ENCODE measurements around the gene KCNMB2. TPM values are rescaled to one million over a fixed set of nuclear protein-coding genes. Genes with fewer than 3 reads are reported as not detected.

Gene KCNMB2
- total RNA-seq, 1 donor from 2014 or later, result 0.27 TPM

DNA sequence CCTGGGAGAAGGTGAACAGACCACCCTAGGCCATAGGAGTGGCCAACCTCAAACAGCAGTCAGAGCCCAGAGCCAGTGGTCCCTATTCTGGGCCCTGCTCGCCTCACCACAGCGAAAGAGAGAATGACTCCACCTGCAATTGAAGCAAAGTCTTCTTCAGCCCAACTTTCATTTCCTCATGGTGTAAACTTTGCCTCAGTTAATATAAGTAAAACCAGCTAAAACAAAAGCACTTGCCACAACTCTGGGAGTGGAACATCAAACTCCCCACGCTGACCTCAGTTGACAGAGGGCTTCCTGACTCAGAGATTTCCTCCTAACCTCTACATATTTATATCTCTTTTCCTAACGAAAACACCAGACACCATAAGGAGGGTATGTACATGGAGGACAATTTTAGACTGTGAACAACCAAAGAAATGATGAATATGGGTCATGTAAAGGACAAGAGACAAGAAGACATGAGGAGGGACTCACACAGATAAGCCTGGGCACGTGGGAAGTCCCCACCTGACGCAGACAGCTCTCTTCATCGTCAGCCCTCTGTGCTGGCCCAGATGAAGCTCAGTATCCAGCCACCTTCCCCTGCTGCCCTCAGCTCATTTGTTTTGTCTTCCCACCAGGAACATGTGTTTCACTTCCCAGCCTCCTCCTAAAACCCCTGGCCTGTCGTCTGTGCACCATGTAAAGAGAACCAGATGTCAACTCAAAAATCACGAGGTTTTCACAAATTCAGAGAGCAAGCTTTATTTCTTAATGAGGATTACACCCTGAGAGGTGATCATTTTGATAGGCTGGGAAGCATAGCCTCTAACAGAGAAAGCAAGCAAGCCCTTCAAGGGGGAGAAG is 140.9 kb downstream of the KCNMB2 start:
- no peaks in the 10 kb centered on the region for H3K4me1 Mint-ChIP-seq (ENCODE audit: low read depth)
- peaks cover 2% of the 10 kb centered on the region for H3K27me3 Mint-ChIP-seq (ENCODE audit: low read depth)
- TF ChIP-seq, protein P1, sequence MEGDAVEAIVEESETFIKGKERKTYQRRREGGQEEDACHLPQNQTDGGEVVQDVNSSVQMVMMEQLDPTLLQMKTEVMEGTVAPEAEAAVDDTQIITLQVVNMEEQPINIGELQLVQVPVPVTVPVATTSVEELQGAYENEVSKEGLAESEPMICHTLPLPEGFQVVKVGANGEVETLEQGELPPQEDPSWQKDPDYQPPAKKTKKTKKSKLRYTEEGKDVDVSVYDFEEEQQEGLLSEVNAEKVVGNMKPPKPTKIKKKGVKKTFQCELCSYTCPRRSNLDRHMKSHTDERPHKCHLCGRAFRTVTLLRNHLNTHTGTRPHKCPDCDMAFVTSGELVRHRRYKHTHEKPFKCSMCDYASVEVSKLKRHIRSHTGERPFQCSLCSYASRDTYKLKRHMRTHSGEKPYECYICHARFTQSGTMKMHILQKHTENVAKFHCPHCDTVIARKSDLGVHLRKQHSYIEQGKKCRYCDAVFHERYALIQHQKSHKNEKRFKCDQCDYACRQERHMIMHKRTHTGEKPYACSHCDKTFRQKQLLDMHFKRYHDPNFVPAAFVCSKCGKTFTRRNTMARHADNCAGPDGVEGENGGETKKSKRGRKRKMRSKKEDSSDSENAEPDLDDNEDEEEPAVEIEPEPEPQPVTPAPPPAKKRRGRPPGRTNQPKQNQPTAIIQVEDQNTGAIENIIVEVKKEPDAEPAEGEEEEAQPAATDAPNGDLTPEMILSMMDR (IDR thresholded peaks at IDR 0.05), result no peak
- H3K4me3 Mint-ChIP-seq (ENCODE audit: unreplicated experiment), result no peak overlapping the region
- no peak overlapping the region for H3K27ac Mint-ChIP-seq (ENCODE audit: unreplicated experiment)
- no peaks in the 10 kb centered on the region for H3K36me3 Mint-ChIP-seq (ENCODE audit: low read depth)
- DNase-seq (ENCODE audit: low spot score), result no peak
- no peaks in the 10 kb centered on the region for H3K9me3 Mint-ChIP-seq (ENCODE audit: low read depth)

DNA sequence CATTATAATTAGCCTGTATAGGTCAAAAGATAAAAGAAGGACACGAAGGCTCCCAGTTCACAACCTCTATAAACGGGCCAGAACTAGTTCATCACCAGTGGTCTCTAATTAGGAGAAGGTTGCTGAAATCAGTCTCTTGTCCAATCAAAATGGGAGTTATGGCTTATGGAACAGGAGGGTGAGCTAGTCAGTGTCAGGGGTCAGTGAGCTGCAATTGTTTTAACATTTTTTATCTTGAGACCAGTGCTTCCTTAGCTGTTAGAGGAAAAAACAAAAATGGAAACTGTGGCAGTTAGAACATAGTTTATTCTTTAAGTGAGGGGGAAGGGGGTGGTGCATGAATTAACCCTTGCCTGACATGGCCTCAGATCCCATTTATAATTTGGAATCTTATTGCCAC is 141.7 kb downstream of the KCNMB2 start:
- H3K27ac Mint-ChIP-seq (ENCODE audit: unreplicated experiment), result no peak overlapping the region
- H3K4me3 Mint-ChIP-seq (ENCODE audit: unreplicated experiment), result no peak overlapping the region
- DNase-seq (ENCODE audit: low spot score), result no peak
- TF ChIP-seq, protein P1 (IDR thresholded peaks at IDR 0.05), result no peak
- H3K9me3 Mint-ChIP-seq (ENCODE audit: low read depth), result peaks cover 4% of the 10 kb centered on the region
- H3K4me1 Mint-ChIP-seq (ENCODE audit: low read depth), result no peaks in the 10 kb centered on the region
- peaks cover 2% of the 10 kb centered on the region for H3K27me3 Mint-ChIP-seq (ENCODE audit: low read depth)
- no peaks in the 10 kb centered on the region for H3K36me3 Mint-ChIP-seq (ENCODE audit: low read depth)

DNA sequence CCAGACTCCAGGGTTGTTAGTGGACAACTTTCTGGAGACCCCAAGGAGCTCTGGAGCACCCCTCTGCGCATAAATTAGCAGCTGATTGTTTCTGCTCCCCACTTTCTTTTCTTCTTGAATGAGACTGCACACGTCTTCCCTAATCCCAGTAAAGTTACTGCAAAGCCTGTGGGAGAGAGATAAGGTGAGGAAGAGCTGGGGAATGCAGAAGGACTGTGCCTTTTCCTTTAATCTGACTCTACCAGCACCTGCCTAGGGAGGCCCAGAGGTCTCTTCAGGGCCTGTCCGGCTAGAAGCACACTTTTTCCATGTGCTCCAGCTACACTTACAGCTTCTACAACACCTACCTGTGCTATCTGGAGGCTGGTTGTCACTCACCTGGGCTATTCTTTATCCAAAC is 143.8 kb downstream of the KCNMB2 start:
- TF ChIP-seq, protein P1 (IDR thresholded peaks at IDR 0.05), result no peak
- Mint-ChIP-seq H3K27ac (ENCODE audit: unreplicated experiment) (no peak overlapping the region), H3K9me3 (ENCODE audit: low read depth) (peaks cover 6% of the 10 kb centered on the region), H3K27me3 (ENCODE audit: low read depth) (peaks cover 2% of the 10 kb centered on the region), H3K36me3 (ENCODE audit: low read depth) (no peaks in the 10 kb centered on the region), H3K4me1 (ENCODE audit: low read depth) (no peaks in the 10 kb centered on the region), H3K4me3 (ENCODE audit: unreplicated experiment) (no peak overlapping the region)
- DNase-seq (ENCODE audit: low spot score), result no peak

DNA sequence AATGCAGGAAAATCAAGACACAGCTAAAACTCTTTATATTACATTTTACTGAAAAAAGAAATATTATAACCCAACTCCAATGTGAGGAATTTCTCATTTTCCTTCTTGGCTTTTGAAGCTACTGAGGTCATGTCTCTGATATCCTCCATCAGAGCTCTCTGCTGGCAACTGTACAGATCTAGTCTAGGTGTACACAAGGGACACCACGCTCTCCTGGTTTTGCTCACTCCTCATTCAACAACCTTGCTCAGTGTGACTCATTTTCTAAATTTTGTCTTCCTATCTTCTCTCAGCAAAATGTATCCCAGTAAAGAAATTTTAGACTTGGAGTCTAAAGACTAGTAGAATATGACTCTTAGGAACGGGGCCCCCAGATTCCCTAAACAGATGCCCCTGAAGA is 144.3 kb downstream of the KCNMB2 start:
- TF ChIP-seq, protein P1 (IDR thresholded peaks at IDR 0.05), result no peak
- H3K36me3 Mint-ChIP-seq (ENCODE audit: low read depth), result no peaks in the 10 kb centered on the region
- no peak overlapping the region for H3K4me3 Mint-ChIP-seq (ENCODE audit: unreplicated experiment)
- no peak for DNase-seq (ENCODE audit: low spot score)
- H3K4me1 Mint-ChIP-seq (ENCODE audit: low read depth), result no peaks in the 10 kb centered on the region
- H3K27ac Mint-ChIP-seq (ENCODE audit: unreplicated experiment), result no peak overlapping the region
- H3K27me3 Mint-ChIP-seq (ENCODE audit: low read depth), result peaks cover 2% of the 10 kb centered on the region
- peaks cover 6% of the 10 kb centered on the region for H3K9me3 Mint-ChIP-seq (ENCODE audit: low read depth)

DNA sequence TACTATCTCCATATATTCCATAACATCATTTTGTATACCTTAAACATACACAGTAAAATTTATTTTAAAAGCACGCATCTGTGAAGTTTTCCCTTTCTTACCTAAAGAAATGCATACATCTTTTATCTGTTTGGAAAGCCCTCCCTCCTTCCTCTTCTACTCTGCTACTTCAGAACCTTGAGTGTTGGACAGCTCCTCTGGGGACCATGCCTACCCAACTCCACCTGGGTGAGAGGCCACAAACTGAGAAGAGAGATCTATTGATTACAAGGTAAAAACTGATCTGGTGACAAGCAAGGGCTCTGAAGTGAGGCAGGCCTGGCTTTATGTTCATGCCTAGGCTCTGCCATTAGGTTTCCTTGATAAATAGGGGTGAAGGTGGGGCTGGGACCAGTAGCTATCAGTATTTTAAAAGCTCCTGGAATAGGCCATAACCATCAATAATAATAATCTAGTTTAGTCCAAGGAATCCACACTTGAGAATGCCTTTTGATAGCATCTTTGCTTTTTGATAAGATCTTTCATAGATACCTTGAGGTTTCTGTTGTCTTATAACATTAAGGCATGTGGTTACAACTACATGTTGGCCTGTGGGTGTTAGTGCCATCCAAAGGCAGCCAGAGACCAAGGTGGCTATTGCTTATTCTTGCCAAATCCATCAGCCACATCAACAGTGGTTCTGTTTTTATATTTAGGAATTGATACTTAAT is 148.8 kb downstream of the KCNMB2 start:
- H3K36me3 Mint-ChIP-seq (ENCODE audit: low read depth), result no peaks in the 10 kb centered on the region
- no peak overlapping the region for H3K27ac Mint-ChIP-seq (ENCODE audit: unreplicated experiment)
- TF ChIP-seq, protein P1 (IDR thresholded peaks at IDR 0.05), result no peak
- H3K27me3 Mint-ChIP-seq (ENCODE audit: low read depth), result peaks cover 9% of the 10 kb centered on the region
- DNase-seq (ENCODE audit: low spot score), result no peak
- no peaks in the 10 kb centered on the region for H3K4me1 Mint-ChIP-seq (ENCODE audit: low read depth)
- H3K4me3 Mint-ChIP-seq (ENCODE audit: unreplicated experiment), result no peak overlapping the region
- peaks cover 6% of the 10 kb centered on the region for H3K9me3 Mint-ChIP-seq (ENCODE audit: low read depth)

All from chondrocyte (in vitro differentiated cells).